Ishikawa (cell line): ENCODE results near the gene CYP2C9.

Source experiments
- EP300 ChIP-seq: IDR thresholded peaks from 2 replicates; pipeline ENCODE4 v1.6.1; 2012; ENCODE audit warnings: borderline replicate concordance
- RAD21 ChIP-seq: IDR thresholded peaks from 2 replicates; pipeline ENCODE4 v1.6.1; 2012; ENCODE audit warnings: low read depth
- REST ChIP-seq: IDR thresholded peaks from 2 replicates; pipeline ENCODE4 v1.6.1; 2012; ENCODE audit warnings: low read depth, mild to moderate bottlenecking
- TAF1 ChIP-seq: IDR thresholded peaks from 2 replicates; pipeline ENCODE4 v1.6.1; 2012; ENCODE audit warnings: low read depth, mild to moderate bottlenecking

DNA sequence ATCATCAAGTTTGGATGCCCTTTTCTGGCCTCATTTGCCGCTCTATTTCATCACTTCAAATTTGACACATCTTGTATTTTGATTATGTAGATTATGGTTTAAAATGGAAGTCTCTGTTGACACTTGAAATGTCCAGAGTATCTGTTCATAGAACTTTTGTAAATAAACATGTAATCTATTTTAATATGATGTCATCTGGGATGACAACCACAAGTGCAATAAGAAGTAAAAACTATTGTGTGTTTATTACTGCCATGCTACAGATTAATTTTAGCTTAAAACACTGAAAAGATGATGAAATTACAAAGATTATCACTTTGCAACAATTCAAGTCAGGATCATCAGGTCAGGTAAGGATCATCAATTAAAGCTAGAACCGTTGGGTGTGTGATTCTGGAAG, 100.8 kb downstream of the CYP2C9 start:
- TF ChIP-seq RAD21 (no peak), REST (no peak), TAF1 (no peak), EP300 (no peak)
